AG20443 (cell line): ENCODE data around the gene LDLRAD4.

Experiments
- DNase-seq: peaks from one replicate; pipeline ENCODE4 v3.0.0; 2012; ENCODE audit warnings: low spot score, mixed read lengths

Gene LDLRAD4

GRCh38 chr18:13430663-13431062 is 212.1 kb downstream of the LDLRAD4 start:
- no peak for DNase-seq

GRCh38 chr18:13431886-13432285 is 213.3 kb downstream of the LDLRAD4 start:
- no peak for DNase-seq

GRCh38 chr18:13433125-13433524 is 214.6 kb downstream of the LDLRAD4 start:
- DNase-seq: no peak

GRCh38 chr18:13433685-13434084 is 215.1 kb downstream of the LDLRAD4 start:
- no peak for DNase-seq

GRCh38 chr18:13434854-13435253 is 216.3 kb downstream of the LDLRAD4 start:
- no peak for DNase-seq

GRCh38 chr18:13435586-13436333 is 217.2 kb downstream of the LDLRAD4 start:
- DNase-seq: peak; percentile 80

GRCh38 chr18:13436576-13436975 is 218.0 kb downstream of the LDLRAD4 start:
- DNase-seq: no peak

GRCh38 chr18:13437034-13437433 is 218.5 kb downstream of the LDLRAD4 start:
- no peak for DNase-seq

- DNase-seq: no peak
These were observed 219.4 kb downstream of the LDLRAD4 start for GRCh38 chr18:13437796-13438506.

- no peak for DNase-seq
These were observed 220.0 kb downstream of the LDLRAD4 start for GRCh38 chr18:13438507-13439056.

GRCh38 chr18:13439461-13439860 is 220.9 kb downstream of the LDLRAD4 start:
- DNase-seq: no peak

- DNase-seq: no peak
These were observed 222.0 kb downstream of the LDLRAD4 start for GRCh38 chr18:13440277-13441248.

- no peak for DNase-seq
These were observed 223.2 kb downstream of the LDLRAD4 start for GRCh38 chr18:13441736-13442135.

- DNase-seq: no peak
These were observed 223.9 kb downstream of the LDLRAD4 start for GRCh38 chr18:13442451-13442850.

- DNase-seq: no peak
These were observed 225.0 kb downstream of the LDLRAD4 start for GRCh38 chr18:13443552-13443951.

GRCh38 chr18:13444430-13445240 is 226.1 kb downstream of the LDLRAD4 start:
- DNase-seq: no peak

- DNase-seq: no peak
These were observed 226.8 kb downstream of the LDLRAD4 start for GRCh38 chr18:13445241-13445897.

- no peak for DNase-seq
These were observed 227.5 kb downstream of the LDLRAD4 start for GRCh38 chr18:13446024-13446423.

GRCh38 chr18:13446610-13447461 is 228.3 kb downstream of the LDLRAD4 start:
- no peak for DNase-seq
